Gastrocnemius medialis (tissue), 4 donors: ENCODE results near the gene GUK1.

ENCODE experiments used
- CTCF ChIP-seq, 5 experiments: fragments of 450-650 bp in 3 of 5; fragments of 200-600 bp in 2 of 5; sonication (generic) in 2 of 5; IDR thresholded peaks in 4 of 5; conservative IDR thresholded peaks in 1 of 5; 1 replicate in 4 of 5; 2 replicates in 1 of 5; pipeline ENCODE4 v1.5.1; 2016 to 2019; ENCODE audit warnings: antibody characterized with exemption in 5 of 5, mild to moderate bottlenecking in 3 of 5, moderate library complexity in 3 of 5
- POLR2A ChIP-seq, 2 donors: fragments of 450-650 bp; IDR thresholded peaks; one replicate each; pipeline ENCODE4 v1.6.1; 2017; ENCODE audit warnings: antibody characterized with exemption in 2 of 2, mild to moderate bottlenecking in 2 of 2, moderate library complexity in 2 of 2

GRCh38 chr1:228105996-228106799 lies 33.9 kb upstream of the GUK1 start:
- TF ChIP-seq POLR2A (IDR thresholded peaks at IDR 0.05) (no peak), CTCF (IDR thresholded peaks at IDR 0.05 in 4 of 5, conservative IDR thresholded peaks at IDR 0.05 in 1 of 5) (no peak)
